Activated CD8-positive, alpha-beta memory T cell treated with anti-CD3 and anti-CD28 coated beads for 36 hours (primary cell): ENCODE results near the gene IL20. TPM values are rescaled to one million over a fixed set of nuclear protein-coding genes. Genes with fewer than 3 reads are reported as not detected.

Experiments used
- CTCF ChIA-PET: fragments of 350-600 bp; sonication (Branson Sonifier 250); formaldehyde crosslinking; loops from one replicate; lab custom pipeline; 2021; ENCODE audit warnings: antibody characterized with exemption; lab: Charles Lee
- POLR2A ChIA-PET: fragments of 350-600 bp; sonication (Branson Sonifier 250); formaldehyde crosslinking; loops from one replicate; lab custom pipeline; 2021; ENCODE audit warnings: antibody characterized with exemption; lab: Charles Lee
- total RNA-seq, 2 experiments: library from RNA; stranded (reverse); gene quantifications; one replicate each; pipeline ENCODE4 v1.2.3, GENCODE V29; 2021

Gene IL20
- total RNA-seq, result not detected

- CTCF ChIA-PET, result interaction anchor here (0.5 to 3.3 kb wide), 12 partner anchors 8 to 460 kb away, joined by 3 to 25 read pairs (median 3); no protein-coding TSS in a partner anchor
- POLR2A ChIA-PET, result interaction anchor here (0.6 kb wide), 1 partner anchor 128 kb away, joined by 4 read pairs; no protein-coding TSS in a partner anchor
Observed at GRCh38 chr1:206864939-206865671, at the start of gene IL20. IL20 (plus strand) TSS chr1:206865623; CDS start chr1:206865853, 230 bp downstream.

GRCh38 chr1:206816390-206817287 is 48.8 kb upstream of the IL20 start:
- POLR2A ChIA-PET, result interaction anchor here (0.6 kb wide), 1 partner anchor 12 kb away, joined by 3 read pairs; no protein-coding TSS in a partner anchor
- CTCF ChIA-PET, result interaction anchor here (0.9 to 1.7 kb wide), 8 partner anchors 9 to 112 kb away, joined by 3 to 8 read pairs (median 4); no protein-coding TSS in a partner anchor

DNA sequence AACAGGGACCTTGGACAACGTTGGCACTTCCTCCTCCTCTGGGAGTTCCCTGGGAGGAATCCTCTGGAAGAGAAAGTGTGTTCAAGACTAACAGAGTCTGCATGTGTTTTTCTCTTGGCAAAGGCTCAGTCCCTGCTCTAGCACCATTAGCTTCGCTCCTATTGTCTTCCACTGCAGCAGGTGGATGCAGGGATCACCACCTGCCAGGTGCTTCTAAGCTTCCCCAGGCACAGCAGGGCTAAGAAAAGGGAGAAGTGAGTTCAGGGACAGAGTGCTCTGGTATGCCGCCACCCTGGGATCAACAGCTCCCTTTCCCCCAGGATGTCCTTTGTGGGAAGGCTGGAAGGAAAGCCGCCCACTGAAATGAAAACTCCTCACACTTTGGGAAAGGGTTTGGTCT is 43.9 kb upstream of the IL20 start:
- ChIA-PET POLR2A (no interaction called here), CTCF (interaction anchor here (1.2 kb wide), 1 partner anchor 12 kb away, joined by 3 read pairs; no protein-coding TSS in a partner anchor)

GRCh38 chr1:206823727-206824126 is 41.7 kb upstream of the IL20 start:
- POLR2A ChIA-PET, result no interaction called here
- CTCF ChIA-PET, result no interaction called here

GRCh38 chr1:206824331-206824730 is 41.1 kb upstream of the IL20 start:
- POLR2A ChIA-PET, result no interaction called here

GRCh38 chr1:206826394-206826793 is 39.0 kb upstream of the IL20 start:
- ChIA-PET POLR2A (no interaction called here), CTCF (interaction anchor here (0.6 to 1.5 kb wide), 3 partner anchors 9 to 133 kb away, joined by 3 to 4 read pairs (median 3); no protein-coding TSS in a partner anchor)

More at GRCh38 chr1:206824331-206824730, 41.1 kb upstream of the IL20 start:
- CTCF ChIA-PET, result no interaction called here

- CTCF ChIA-PET, result no interaction called here
Observed at GRCh38 chr1:206828061-206828460, 37.4 kb upstream of the IL20 start.

GRCh38 chr1:206828765-206829164 is 36.7 kb upstream of the IL20 start:
- ChIA-PET CTCF (interaction anchor here (0.8 kb wide), 1 partner anchor 19 kb away, joined by 3 read pairs; no protein-coding TSS in a partner anchor), POLR2A (no interaction called here)

More at GRCh38 chr1:206828061-206828460, 37.4 kb upstream of the IL20 start:
- POLR2A ChIA-PET, result no interaction called here

DNA sequence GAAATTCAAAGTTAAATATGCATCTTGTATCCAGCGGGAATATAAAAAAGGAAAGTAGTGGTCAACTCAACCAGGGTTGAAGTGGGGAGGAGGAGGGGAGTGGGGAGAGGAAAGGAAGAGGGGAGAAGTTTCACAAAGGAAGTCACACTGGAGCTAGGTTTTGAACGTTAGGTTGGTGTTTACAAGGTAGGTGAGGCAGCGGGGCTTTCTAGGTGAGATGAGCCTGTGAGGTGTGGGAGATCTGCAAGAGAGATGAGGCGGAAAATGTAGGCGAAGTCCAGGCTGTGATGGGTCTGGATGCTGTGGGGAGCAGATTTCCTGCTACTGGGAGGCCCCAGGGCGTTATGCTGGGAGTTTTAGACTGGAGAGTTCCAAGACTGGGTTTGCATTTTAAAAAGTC is 36.1 kb upstream of the IL20 start:
- POLR2A ChIA-PET, result no interaction called here
- CTCF ChIA-PET, result interaction anchor here (0.8 kb wide), 1 partner anchor 20 kb away, joined by 3 read pairs; no protein-coding TSS in a partner anchor

GRCh38 chr1:206829875-206830274 is 35.5 kb upstream of the IL20 start:
- ChIA-PET POLR2A (no interaction called here), CTCF (interaction anchor here (0.9 kb wide), 1 partner anchor 104 kb away, joined by 3 read pairs; no protein-coding TSS in a partner anchor)

GRCh38 chr1:206831650-206832049 is 33.8 kb upstream of the IL20 start:
- ChIA-PET POLR2A (no interaction called here), CTCF (interaction anchor here (2.2 kb wide), 1 partner anchor 80 kb away, joined by 6 read pairs; no protein-coding TSS in a partner anchor)

- ChIA-PET POLR2A (no interaction called here), CTCF (interaction anchor here (0.6 to 2.2 kb wide), 3 partner anchors 10 to 380 kb away, joined by 3 to 6 read pairs (median 3); no protein-coding TSS in a partner anchor)
Observed at GRCh38 chr1:206832352-206832880, 33.0 kb upstream of the IL20 start.

DNA sequence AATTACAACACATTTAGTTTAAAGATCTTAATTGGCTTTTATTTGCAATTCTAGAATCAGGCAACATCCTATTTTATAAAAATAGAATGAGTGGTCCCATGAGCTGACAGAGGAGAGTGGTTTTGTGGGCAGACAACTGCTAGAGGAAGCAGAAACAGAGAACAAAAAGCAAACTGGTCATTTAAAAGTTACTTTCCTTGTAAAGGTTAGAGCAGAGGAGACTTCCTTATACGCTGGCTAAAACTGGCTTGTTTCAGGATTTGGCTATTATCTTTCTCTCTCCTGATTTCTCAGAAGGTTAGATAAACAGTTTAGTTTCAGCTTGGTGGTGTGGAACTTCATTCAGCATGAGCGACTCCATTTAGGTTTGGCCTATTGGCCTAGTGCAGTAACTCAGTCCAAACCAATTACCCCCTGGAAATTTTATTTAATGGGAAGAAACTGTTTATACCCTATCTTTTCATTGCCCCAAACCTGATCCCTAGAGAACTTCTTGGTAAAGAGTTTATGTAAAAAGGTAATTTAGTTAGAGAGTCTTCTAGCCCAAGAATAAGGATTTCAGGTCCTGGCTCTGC is 32.2 kb upstream of the IL20 start:
- ChIA-PET CTCF (interaction anchor here (0.7 to 2.2 kb wide), 2 partner anchors 11 to 79 kb away, joined by 3 to 6 read pairs; no protein-coding TSS in a partner anchor), POLR2A (no interaction called here)

DNA sequence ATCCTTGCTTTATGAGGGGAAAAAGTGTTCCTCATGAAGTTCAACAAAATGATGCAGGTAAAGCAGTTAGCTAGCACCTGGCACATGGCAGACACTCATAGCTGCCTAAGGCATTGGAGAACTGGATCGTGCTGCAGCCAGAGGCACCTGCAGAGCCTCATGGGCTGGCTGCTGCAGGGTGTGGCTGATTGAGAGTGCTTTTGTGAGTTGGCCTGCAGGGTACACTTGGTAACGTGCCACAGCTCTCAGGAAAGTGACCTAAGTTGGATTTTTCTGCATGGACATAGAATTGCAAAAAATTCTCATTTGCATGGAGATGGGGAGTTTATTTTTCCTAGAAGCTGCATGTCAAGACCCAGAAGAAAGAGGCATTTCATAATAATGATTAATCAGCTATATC is 31.6 kb upstream of the IL20 start:
- ChIA-PET POLR2A (no interaction called here), CTCF (no interaction called here)

DNA sequence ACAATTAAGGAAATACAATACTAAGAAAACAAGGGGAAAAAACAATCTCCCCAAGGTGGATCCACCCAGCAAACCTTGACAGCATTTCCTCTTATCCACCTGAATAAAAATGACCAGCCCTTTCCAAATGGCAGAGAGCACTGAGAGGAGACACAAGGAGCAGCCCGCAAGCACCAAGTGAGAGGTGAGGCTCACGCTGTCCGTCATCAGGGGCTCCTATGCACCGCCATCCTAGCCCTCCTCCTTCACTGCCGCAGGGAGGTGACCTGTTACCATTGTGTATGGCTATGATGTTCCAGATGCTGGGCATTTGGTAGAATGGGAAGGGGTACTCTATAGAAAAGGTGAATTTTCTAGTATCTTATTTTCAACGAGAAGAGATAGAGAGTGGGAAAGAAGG is 31.2 kb upstream of the IL20 start:
- CTCF ChIA-PET, result no interaction called here

GRCh38 chr1:206834711-206835110 is 30.7 kb upstream of the IL20 start:
- POLR2A ChIA-PET, result no interaction called here

More for the DNA sequence above, 31.2 kb upstream of the IL20 start:
- POLR2A ChIA-PET, result no interaction called here

GRCh38 chr1:206835186-206835585 is 30.2 kb upstream of the IL20 start:
- POLR2A ChIA-PET, result no interaction called here
- CTCF ChIA-PET, result interaction anchor here (0.8 kb wide), 1 partner anchor 30 kb away, joined by 3 read pairs; no protein-coding TSS in a partner anchor

More at GRCh38 chr1:206834711-206835110, 30.7 kb upstream of the IL20 start:
- CTCF ChIA-PET, result interaction anchor here (0.8 kb wide), 1 partner anchor 29 kb away, joined by 3 read pairs; no protein-coding TSS in a partner anchor

DNA sequence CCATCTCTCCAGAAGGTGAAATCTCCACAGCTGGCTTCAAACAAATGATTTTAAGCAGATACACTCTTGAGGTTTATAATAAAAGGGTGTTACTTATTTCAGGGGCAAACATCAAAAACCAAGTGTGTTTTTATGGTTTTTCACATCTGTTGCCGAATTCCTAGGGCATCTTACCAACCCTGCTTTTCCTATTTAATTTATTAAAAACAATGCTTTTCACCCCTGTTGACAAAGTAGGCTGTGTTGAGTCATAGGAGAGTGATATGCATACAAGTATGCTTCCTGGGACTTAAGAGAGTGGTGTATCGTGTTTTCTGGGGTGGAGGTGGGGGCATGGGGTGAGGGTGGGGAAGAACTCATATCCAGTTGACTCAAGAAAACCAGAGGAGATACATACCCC is 29.3 kb upstream of the IL20 start:
- ChIA-PET CTCF (no interaction called here), POLR2A (no interaction called here)
